ENCODE measurements around the gene BPIFB2.
A peak's percentile ranks its signal among the peaks of the same experiment; 100 is the strongest.

BPIFB2 gene

DNA sequence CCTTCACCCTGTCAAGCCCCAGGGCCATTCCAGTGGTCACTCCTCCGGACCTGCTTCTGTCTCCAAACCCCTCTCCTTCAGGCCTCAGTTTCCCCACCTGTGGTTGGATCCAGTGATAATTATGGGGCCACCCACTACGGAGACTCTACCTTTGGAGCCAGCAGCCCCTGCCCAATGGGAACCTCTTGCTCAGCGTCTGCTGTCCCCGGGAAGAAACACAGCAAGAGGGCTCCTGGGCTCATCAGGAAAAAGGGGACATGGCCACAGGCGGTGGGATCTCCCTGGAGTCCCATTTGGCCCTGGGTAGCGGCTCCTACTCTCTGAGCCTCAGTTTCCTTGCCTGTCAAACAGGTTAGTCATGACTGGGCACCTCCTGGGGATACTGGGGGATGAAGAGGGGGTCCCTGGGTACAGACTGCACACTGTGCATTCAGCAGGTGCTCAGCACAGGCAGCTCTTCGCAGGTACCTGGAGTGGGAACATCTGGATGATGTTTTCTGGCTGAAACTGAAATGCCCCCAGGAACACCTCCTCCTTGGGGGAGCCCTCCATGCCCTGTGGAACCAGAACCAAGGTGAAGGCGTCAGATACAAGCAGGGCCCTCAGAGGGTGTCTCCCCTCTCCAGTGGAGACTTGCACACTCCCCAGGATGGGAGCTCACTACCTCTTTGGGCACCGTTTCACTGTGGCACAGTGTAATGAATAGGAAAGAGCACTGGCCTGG is 22.7 kb upstream of the BPIFB2 start:
- no peak for DNase-seq (ENCODE audit: low spot score)

DNA sequence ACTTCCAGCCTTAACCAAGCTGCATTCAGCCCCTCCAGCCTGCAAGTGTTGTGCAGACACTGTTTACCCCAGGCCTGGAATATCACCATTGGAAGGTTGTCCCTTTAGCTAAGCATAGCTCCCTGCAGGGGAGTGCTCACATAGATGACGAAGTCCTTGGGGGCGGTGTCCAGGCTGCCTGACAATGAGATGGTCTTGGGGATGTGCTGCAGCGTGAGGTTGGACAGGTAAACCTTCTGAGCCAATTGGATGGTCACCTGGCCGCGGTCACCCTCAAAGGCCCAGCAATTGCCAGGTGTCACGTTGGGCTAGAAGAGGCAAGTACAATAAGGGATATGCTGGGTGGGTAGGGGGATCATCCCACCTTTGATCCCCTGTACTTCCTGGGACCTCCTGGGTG is 21.9 kb upstream of the BPIFB2 start:
- DNase-seq (ENCODE audit: low spot score): no peak

DNA sequence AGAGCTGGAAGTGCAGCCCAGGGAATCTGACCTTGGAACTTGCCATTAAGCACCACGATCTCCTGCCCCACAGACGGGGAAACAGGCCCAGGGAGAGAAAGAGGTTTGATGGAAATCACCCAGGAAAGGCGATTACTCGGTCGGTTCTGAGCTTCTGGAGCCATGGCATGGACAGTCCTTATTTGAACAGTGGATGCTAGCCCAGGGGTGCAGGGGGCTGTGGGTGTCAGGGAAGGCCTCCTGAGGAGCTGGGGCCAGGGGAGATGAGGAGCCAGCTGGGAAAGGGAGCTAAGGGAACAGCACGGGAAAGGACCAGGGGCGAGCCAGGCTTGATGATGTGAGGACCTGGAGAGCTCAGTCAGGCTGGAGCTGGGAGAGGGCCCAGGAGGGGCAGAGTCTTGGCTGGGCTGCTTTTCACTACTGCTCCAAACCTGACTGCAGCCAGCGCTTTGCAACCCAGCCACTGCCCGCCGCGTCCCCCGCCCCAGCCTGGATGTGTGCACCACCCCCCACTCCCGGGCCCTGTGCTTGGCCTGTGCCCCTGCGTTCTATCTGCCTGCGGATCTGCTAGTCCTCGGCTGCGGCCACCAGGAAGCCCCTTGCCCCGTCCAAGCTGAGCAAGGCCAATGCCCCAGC is 21.1 kb upstream of the BPIFB2 start:
- DNase-seq (ENCODE audit: low spot score): no peak

DNA sequence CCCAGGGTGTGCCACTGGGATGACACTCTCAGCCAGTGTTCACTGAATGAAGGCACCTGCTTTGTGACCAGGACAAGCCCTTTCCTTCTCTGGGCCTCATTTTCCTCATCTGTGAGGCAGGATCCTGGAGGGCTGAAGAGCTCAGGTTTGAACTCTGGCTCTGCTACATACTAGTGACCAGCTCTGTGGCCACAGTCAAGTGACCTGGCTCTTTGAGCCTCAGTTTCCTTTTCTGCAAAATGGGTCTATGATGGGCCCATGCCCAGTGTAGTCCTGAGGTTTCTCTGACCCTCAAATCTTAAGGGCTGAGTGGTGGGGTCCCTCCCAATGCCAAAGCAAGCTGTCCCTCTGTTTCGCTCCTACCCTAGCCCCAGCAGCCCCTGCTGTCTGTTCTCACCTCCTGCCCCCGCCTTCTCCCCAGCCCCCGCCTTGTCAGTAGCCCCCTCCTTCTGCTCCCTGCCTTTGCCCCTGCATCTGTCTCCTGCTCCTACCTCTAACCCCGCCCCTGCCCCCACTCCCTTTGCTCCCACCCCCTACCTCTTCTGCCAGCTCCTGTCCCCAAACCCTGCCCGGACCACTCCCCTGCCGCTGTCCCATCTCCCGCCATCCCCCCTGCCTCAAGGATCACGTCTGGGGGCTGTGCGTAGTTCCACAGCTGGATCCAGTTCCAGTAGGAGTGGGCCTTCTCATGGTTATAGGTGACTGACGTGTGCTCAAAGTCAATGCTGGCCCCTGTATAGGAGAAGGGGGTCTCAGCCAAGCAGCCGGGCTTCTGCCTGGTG is 20.3 kb upstream of the BPIFB2 start:
- no peak for DNase-seq (ENCODE audit: low spot score)

DNA sequence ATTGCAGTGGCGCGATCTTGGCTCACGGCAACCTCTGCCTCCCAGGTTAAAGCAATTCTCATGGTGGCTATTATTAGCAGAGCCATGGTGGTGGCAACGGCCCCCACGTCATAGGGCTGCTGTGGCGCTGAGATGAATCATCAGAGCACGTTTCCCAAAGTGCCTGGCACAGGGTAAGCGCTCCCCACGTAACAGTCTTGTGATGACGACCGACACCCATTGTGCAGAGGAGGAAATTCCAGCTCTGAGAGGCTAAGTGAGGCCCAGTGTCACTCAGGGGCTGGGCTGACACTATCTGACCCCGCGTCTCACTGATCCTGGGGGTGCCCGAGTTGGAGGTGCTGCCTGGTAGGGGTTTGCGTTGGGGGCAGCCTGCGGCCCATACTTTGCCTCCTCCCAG is 19.5 kb upstream of the BPIFB2 start:
- DNase-seq (ENCODE audit: low spot score): no peak

DNA sequence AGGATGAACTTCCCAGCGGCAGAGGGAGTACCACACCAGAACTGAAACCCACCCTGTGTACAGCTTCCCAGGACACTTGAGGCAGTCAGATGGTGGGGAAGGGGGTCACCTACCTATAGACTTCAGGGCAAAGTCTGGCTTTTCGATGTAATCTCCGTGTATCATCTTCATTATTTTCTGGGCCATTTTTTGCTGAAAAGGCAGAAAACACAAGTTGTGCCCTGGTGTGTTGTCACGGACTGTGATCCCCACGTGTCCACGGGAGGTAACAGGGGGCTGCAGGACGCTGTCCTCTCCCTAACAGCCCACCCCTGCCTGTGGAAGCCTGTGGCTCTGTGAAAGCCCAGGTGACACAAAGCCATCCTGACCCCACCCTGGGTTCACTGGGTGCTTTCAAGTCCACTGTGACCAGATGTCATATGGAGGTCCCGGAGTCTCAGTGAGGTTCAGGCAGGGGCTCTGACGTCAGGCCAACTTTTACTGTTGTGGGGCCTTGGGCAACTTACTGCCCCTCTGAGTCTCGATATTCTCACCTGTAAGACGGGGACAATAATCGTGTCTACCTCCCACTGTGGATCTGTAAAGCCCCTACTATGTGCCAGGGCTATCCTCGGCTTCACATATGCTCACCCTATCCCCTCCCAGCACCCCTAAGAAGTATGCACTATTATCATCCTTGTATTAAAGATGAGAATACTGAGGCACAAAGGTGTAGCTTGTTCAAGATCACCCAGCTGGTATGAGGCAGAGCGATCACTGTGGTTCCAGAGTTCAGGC is 17.8 kb upstream of the BPIFB2 start:
- DNase-seq (ENCODE audit: low spot score): no peak

DNA sequence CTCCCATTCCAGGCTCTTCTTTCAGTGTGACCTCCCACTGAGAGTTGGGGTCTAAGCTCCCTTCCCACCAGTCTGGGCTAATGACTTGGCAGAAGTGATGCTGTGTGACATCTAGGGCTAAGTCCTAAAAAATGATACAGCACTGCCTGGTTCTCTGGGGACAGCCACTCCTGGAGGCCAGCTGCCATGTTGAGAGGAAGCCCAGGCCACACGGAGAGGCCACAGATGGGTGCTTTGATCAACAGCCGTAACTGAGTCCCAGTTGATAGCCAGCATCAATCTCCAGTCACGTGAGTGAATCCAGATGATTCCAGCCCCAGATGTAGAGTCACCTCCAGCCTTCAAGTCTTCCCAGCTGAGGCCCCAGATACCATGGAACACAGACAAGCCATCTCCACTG is 17.1 kb upstream of the BPIFB2 start:
- DNase-seq (ENCODE audit: low spot score): no peak

DNA sequence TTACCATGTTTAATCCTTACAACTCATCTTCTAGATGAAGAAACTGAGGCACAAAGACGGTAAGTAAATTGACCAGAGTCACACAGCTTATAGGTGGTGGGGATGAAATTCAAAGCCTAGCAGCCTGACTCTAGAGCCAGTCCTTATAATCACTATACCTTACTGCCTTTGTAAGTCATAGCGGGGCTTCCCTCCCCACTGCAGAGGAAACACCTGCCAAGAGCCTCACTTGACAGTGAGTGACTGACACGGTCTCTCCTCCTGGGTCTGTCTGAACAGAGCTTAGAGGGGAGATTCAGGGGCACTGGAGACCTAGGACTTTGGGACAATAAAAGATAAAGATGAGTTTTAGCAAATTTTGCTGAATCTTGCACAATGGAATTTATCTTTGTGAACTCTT is 16.1 kb upstream of the BPIFB2 start:
- no peak for DNase-seq (ENCODE audit: low spot score)

DNA sequence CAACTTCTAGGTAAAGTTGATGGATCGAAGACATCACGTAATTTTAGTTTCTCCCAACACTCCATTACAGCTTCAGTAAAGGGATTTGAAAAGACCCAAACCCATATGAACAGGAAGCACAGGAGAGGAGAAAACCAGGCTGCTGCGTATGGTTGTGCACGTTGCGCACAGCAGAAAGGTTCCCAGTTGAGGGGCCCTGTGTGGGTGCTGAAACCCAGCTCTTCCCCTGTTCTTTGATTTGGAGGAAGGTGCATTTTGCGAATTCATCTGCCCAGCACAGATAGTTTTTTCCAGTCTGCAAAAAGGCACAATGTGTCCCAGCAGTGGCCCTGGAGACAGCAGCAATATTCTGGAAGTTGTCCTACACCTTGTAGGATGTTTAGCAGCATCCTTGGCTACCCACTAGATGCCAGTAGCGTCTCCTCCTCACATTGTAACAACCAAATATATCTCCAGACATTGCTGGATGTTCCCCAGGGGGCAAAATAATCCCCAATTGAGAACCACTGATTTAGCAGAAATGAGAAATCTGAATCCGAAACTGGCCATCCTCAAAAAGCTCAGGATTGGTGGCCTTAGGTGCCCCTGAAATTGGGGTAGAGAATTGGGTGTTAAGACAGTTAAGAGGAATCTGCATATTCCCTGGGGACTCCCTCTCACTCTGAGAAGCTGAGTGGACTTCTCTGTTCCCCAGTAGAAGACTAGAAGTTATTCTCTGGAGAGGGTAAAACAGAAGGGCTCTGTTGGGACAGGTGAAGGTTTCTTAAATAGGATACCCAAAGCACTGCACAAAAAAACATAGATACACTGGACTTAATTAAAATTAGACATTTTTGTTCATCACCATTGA is 15.5 kb upstream of the BPIFB2 start:
- DNase-seq (ENCODE audit: low spot score): no peak

DNA sequence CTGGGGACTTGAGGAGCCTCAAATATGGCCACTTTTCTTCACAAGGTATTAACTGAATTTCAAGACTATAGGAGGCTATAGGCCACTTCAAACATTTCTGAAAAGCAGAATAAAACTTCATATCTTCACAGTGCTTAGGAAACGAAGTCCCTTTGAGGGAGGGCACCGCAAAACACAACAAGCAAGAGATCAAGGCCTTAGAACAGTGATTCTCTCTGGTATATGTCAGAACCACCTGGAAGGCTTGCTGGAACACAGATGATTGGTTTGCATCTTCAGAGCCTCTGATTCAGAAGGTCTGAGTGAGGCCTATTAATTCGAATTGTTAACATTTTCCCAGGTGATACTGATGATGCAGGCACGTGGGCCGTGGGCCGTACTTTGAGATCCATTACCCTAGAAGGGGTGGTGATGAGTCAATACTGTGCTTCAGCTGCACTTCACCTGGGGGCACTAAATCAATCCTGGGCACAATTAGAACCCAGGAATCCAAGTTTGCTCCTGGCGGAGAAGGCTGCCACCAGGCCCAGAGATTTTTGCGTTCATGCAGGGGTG is 13.9 kb upstream of the BPIFB2 start:
- no peak for DNase-seq (ENCODE audit: low spot score)

DNA sequence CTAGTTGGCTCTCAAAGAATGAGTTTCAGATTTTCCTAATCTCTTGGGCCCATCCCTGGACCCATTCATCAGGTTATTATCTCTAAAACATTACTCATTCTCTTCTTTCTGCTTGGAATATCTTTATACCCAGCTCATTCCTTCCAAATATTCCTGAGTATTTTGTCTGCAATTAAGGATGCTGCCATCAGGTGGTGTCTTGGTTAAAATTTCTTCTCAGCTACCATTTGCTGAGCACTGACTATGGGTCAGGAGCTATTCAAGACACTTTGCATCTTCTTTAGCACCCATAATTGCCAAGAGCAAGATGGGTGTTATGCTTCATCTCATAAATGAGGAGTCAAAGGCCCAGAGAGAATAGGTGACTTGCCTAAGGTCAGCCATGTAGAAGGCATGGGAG is 11.7 kb upstream of the BPIFB2 start:
- no peak for DNase-seq (ENCODE audit: low spot score)

DNA sequence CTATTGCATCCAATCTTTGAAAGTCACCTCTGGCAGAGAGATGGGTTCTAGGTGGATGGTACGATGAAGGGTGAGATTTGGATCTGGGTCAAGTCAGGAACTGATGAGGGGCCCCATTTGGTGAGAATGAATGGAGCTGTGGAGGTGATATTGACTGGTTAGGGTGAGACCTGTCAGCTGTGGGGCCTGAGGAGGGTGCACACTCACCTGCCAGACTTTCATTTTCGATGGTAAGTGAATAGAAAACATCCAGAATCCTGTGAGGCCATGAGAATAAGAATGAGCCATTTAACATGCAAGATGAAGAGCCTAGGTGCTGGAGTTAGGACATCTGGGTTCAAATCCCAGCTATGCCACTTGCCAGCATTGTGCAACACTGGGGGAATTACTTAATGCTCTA is 10.1 kb upstream of the BPIFB2 start:
- DNase-seq (ENCODE audit: low spot score): no peak

DNA sequence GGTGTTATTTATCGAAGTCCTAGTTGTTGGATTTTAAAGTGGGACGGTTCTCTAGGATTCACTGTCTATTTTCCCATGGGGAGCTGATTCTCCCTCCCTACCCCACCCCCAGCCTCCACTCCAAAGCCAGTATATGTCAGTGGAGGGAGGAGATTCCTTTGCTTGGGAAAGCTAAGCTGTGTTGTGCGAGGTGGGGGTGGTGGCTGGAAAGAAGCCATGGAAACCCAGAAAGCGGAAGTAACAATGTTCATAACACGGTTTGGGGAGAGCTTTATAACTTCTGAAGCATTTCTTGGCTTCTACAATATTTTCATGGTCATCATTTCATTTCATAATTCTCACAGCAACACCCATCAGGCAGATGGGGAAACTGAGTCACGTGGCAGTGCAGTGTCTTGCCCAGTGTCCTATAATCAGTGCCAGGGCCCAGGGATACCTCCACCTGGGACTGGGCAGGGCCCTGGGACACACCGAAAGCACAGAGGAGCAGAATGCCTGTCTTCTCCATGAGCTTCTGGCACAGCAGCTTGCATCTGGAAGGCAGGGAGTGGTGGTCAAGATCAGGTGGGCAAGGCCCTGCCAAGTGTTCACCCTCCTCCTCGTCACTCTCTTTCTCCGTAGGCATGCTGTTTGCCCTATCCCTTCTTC is 7.8 kb upstream of the BPIFB2 start:
- DNase-seq (ENCODE audit: low spot score): no peak

DNA sequence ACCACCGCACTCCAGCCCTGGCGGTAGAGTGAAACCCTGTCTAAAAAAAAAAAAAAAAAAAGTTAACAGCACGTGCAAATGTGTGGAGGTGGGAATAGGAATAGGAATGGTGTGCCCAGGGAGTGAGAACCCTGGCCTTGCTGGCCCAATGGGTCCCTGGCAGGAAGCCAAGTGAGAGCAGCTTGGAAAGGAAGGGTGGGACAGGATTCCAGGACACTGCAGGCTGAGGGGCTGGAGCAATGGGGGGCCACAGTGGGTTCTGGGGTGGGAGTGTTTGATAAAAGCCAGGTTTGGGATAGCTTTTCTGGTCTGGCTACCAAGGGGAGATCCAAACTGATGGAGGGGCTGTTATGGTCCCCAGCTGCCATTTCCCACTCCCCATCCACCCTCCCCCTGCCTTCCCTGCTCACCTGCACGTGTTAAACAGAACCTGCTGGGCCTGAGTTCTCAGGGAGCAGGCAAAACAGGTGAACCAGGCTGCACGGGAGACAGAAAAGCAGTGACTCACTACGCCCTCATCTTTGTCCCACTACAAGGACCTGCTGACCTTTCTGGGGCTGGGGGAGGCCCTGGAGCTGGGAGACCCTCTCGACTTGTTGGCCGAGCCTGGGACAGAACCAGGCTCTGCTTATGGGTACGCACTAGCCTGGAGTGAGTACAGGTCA is 6.6 kb upstream of the BPIFB2 start:
- DNase-seq (ENCODE audit: low spot score): no peak

DNA sequence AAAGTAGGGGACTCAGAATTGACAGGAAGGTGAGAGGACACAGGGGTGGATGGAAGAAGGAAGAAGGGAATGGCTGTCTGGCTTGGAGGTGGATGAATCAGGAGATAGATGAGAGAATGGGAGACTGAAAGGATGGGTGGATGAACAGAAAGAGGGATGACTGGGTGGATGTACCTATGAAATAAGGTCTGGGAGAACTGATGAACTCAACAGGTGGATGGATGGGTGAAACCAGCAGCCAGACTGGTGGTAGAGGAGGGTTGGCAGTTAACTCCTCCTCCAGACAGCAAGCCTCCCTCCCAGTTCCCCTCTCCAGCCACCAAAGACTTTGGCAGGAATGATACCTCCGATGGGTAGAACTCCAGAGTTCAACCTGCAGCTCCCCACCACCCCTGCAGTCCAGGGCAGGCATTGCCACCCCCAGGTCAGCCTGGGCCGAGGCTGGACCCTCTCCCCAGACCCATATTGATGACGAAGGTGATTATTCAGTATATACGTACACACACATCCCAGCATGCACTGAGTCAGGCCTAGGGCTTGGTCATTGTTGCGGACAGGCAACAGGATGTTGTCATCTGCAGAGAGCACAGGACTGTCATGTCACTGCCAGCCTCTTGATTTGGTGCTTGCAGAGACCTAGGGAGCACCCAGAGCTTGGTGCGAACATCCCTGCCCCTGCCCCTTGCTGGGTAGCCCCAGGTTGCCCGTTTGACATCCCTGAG is 5.3 kb upstream of the BPIFB2 start:
- DNase-seq (ENCODE audit: low spot score): no peak

DNA sequence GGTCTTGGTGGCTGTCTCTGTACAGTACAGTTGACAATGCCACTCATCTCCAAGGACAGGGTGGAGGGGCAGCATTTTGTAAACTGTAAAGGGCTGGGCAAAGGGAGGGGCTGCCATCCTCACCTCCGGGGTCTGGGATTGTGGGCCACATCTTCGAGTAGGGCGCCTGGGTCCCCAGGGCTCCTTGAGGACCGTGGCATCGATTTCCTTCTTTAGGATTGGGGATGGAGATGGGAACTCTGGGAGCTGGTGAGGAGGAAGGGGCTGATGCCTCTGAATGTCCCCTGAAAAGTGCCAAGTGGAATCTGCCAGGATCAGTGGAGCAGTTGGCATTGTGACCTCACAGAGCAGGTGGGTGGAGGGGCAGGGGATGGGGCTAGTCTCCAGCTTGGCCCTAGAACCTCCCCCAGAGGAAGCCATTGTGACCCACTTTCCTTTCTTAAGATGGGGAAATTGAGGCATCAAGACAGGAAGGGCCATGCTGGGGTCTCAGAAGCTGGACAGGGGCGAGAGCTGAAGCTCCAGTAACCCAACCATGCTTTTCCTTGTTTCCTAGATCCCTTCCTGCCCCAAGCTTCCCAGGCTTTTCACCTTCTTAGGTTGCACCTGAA is 3.3 kb upstream of the BPIFB2 start, which contains the start of gene SUN5:
TSS of gene SUN5 (minus strand) at position 293 of the 611 bp plus-strand sequence. CDS start at position 200, 93 bp downstream.
- DNase-seq (ENCODE audit: low spot score): no peak

DNA sequence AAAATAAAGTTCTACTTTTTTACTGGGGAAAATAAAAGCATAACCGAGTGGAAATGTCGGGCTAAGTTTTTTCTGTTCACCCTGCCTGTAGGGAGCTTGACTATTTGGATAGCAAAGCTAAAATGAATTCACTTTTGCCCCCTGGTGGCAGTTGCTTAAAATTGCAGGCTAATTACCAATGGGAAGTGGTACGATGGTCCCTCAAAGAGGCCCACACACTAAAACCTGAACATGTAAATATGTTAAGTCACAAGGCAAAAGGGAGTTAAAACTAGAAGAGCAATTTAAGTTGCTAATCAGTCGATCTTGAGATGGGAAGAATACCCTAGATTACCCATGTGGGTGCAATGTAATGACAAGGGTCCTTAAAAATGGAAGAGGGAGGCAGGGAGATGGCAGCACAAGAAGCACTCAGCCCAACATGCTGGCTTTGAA is 2.4 kb upstream of the BPIFB2 start:
- DNase-seq (ENCODE audit: low spot score): peak; percentile 68

DNA sequence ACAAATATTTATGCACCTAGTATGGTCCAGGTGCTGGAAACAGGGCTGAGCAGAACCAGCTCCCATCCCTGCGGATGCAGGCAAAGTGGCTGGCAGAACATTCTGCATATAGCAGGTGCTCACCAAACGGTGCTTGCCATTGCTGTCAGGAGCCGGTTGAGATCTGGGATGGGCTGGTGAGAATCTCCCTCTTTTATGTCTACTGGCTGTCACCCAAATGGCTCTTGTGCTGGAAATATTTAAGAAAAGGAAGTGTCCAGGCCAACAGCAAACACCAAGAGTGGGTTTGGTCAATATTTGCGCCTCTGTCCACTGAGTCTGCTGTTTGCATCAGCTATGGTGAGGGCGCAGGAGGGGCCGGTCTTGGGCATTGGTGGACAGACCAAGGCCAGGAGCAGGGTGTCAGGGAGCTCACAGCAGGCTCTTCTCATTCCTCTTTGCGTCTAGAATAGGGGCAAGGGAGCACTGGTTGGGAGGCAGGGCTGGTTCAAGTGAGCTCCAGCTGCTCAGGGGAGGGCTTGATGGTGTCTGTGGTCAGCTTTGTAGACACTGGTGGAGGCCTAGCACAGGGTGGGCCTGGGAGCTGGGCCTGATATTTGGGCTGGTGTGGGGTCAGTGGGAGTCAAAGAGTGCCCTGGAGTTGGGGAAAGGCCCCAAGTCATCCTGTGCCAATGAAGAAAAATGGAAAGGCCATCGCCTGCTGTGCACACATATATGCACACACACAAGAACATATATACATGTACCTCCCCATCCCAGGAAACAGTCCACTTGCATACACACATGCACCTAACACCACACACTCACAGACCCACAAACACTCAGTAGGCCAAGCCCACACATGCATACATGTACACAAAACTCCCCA is 1.4 kb upstream of the BPIFB2 start:
- DNase-seq (ENCODE audit: low spot score): no peak

All from NAMALWA (cell line).